ENCODE measurements around the gene WDR47. TPM values are rescaled to one million over a fixed set of nuclear protein-coding genes. Genes with fewer than 3 reads are reported as not detected.

WDR47 gene
- total and polyA plus RNA-seq, 2 of the 8 experiments (the other 6 are each of a cell fraction or from before 2014, with no cell fraction given) = 1.9 to 6.7 TPM

DNA sequence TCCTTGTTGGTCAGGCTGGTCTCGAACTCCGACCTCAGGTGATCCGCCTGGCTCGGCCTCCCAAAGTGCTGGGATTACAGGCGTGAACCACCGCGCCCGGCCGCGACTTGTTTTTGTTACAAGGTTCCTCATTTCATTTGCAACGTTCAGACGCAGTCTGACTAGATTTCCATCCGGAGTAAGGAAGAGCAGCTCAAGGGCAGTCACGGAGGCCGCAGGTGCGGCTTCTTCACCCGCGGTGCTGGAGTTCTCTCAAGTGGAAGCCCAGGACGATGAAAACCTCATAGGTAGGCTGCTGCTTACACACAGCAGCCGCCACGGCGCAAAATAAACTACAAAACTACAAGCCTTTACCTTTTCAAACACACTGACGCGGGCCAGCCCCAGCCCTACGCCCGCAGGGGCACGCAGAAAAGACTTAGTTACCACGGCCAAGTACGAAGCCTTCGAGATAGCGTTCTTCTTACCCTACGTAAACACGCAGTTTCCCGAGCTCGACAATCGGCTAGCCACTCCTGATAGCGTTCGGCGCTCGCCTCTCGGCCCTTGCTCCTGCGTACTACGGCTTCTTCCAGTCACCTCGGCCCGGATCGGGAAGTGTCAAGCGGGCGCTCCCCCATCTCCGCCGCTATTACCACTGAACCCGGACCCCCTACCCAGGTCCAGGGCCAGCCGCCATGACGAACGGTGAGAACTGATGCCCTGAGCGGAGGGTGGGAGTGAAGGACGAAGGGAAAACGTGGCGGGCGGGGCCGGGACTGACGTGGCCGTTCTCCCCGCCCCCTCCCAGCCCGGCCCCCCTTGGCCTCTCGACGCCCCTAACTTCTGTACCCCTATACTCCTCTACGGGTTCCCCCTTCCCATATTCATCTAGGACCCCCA, 48.5 kb upstream of the WDR47 start, which contains the start of gene TMEM167B:
TMEM167B (plus strand) TSS at position 569 of the 882 bp plus-strand sequence; CDS start at position 678, 109 bp downstream.
- H2BK15ac ChIP-seq (ENCODE audit: low read length) = no peak within 1 kb of the TSS
- no peak for FAIRE-seq
- no peak for TF ChIP-seq JUN (IDR thresholded peaks at IDR 0.05; ENCODE audit: low read depth, low read length)
- 0 out of 2 replicates have a peak, but pooled peaks have one; percentile 62 for TF ChIP-seq KDM5A (IDR thresholded peaks at IDR 0.05; ENCODE audit: low read length)
- peak; percentile 99 for TF ChIP-seq RBBP5 (IDR thresholded peaks at IDR 0.05; ENCODE audit: borderline replicate concordance, low read depth, low read length)
- no peak for TF ChIP-seq SIRT6 (IDR thresholded peaks at IDR 0.05; ENCODE audit: low read length)
- TF ChIP-seq SIX5 (IDR thresholded peaks at IDR 0.05; ENCODE audit: low read depth, low read length) = no peak
- TF ChIP-seq HDAC2 (IDR thresholded peaks at IDR 0.05; ENCODE audit: borderline replicate concordance in 1 of 2, low read depth in 2 of 2, low read length in 2 of 2) = no peak
- no peak for TF ChIP-seq SP2 (IDR thresholded peaks at IDR 0.05; ENCODE audit: low read length)
- peak; percentile 54; the same call in 1 of the 2 replicates for TF ChIP-seq TEAD4 (IDR thresholded peaks at IDR 0.05; ENCODE audit: low read depth, low read length)
- TF ChIP-seq GTF2F1 (IDR thresholded peaks at IDR 0.05; ENCODE audit: borderline replicate concordance, low read depth, low read length) = no peak
- TF ChIP-seq CTBP2 (IDR thresholded peaks at IDR 0.05; ENCODE audit: borderline replicate concordance, insufficient read depth, insufficient read length, low read length) = no peak

More for the DNA sequence above, 48.5 kb upstream of the WDR47 start, which contains the start of gene TMEM167B:
- peak within 1 kb of the TSS; percentile 60 for H3K27ac ChIP-seq (ENCODE audit: low read depth, low read length)
- peak within 1 kb of the TSS; percentile 63 to 87 (median 76) for H3K4me3 ChIP-seq (ENCODE audit: extremely low read depth in 1 of 4, insufficient read depth in 2 of 4, low read depth in 3 of 4, low read length in 4 of 4)
- peak within 1 kb of the TSS; percentile 82 for H2AFZ ChIP-seq (ENCODE audit: low read length)
- peak within 1 kb of the TSS; percentile 91 for H4K5ac ChIP-seq (ENCODE audit: insufficient read length, low read depth, low read length)
- H4K91ac ChIP-seq (replicated peaks; ENCODE audit: insufficient read length, low read length) = no peak within 1 kb of the TSS
- peak; percentile 78 to 89 for DNase-seq (ENCODE audit: low read depth in 1 of 2, low spot score in 2 of 2)
- ChIA-PET POLR2A (ENCODE audit: partially characterized antibody) (interaction anchor here (0.7 to 11.9 kb wide), 10 partner anchors 8 to 124 kb away, joined by 3 to 99 read pairs (median 4); partner anchors contain the start of gene TAF13), CTCF (ENCODE audit: partially characterized antibody) (interaction anchor here (0.9 to 3.6 kb wide), 5 partner anchors 9 to 193 kb away, joined by 3 to 20 read pairs (median 3); no protein-coding TSS in a partner anchor)
- peaks cover 0 to 5% (median 0%) of the 10 kb centered on the region in 4 experiments; a peak in 2 of 7 replicates for H3K4me1 ChIP-seq (replicated peaks in 1 of 4; ENCODE audit: control insufficient read depth in 3 of 4, insufficient read depth in 4 of 4, low read length in 3 of 4)
- no peak within 1 kb of the TSS for H2AK5ac ChIP-seq (ENCODE audit: low read depth, low read length)
- H2BK20ac ChIP-seq (ENCODE audit: low read length) = no peak within 1 kb of the TSS; the same call in 1 of the 2 replicates
- no peaks in the 10 kb centered on the region for H3K79me1 ChIP-seq (ENCODE audit: low read depth, low read length)
- no peaks in the 10 kb centered on the region for H3K9me3 ChIP-seq (ENCODE audit: insufficient read depth in 2 of 2, low read depth in 1 of 2, low read length in 1 of 2)
- 0 out of 2 replicates have a peak within 1 kb of the TSS, but pooled peaks have one; percentile 7 for H2BK12ac ChIP-seq (ENCODE audit: low read depth, low read length)
- H4K8ac ChIP-seq (ENCODE audit: extremely low read depth, insufficient read depth, low read length) = peak within 1 kb of the TSS; percentile 75
- no peaks in the 10 kb centered on the region for H3K27me3 ChIP-seq (replicated peaks in 1 of 4; ENCODE audit: control insufficient read depth in 3 of 4, extremely low read depth in 1 of 4, insufficient read depth in 3 of 4, low read length in 3 of 4)
- H3K79me2 ChIP-seq (ENCODE audit: control insufficient read depth in 1 of 2, insufficient read depth in 2 of 2, low read length in 2 of 2) = peaks cover 0 to 16% of the 10 kb centered on the region in 2 experiments; a peak in 3 of 4 replicates
- no peak within 1 kb of the TSS for H3K14ac ChIP-seq (ENCODE audit: insufficient read length)
- H3K9ac ChIP-seq (replicated peaks in 1 of 4; ENCODE audit: extremely low read depth in 1 of 4, low read depth in 3 of 4, low read length in 3 of 4) = peak within 1 kb of the TSS; percentile 40 to 69 (median 64)
- no peak within 1 kb of the TSS for H2BK120ac ChIP-seq (replicated peaks; ENCODE audit: low read depth, low read length)
- no peak within 1 kb of the TSS for H3K23ac ChIP-seq (ENCODE audit: insufficient read length)
- no peak within 1 kb of the TSS for H3K4ac ChIP-seq (replicated peaks; ENCODE audit: insufficient read length, low read depth, low read length)
- H3K56ac ChIP-seq (replicated peaks; ENCODE audit: insufficient read length, low read depth, low read length) = peak within 1 kb of the TSS; percentile 8
- peak within 1 kb of the TSS; percentile 55 to 74 for H3K4me2 ChIP-seq (ENCODE audit: insufficient read depth in 1 of 2, low read depth in 2 of 2, low read length in 2 of 2)
- H2BK5ac ChIP-seq (ENCODE audit: low read depth, low read length) = no peak within 1 kb of the TSS; the same call in 1 of the 2 replicates
- H3K23me2 ChIP-seq (ENCODE audit: low read depth, low read length) = no peaks in the 10 kb centered on the region
- WGBS, 2 experiments (ENCODE audit: extremely low coverage in 1 of 2, insufficient coverage in 1 of 2, insufficient read length in 1 of 2, insufficient replicate concordance in 2 of 2, low coverage in 1 of 2, low lambda C conversion rate in 2 of 2, missing lambda C conversion rate in 1 of 2) = 19% methylated on average over 53 of the region's 67 CpGs; no CpG with 5 or more reads in 1 of the 2 experiments
- H4K20me1 ChIP-seq (replicated peaks in 1 of 2; ENCODE audit: control insufficient read depth in 1 of 2, insufficient read depth in 2 of 2, low read length in 2 of 2) = peaks cover 0 to 2% of the 10 kb centered on the region in 2 experiments
- H3K18ac ChIP-seq (ENCODE audit: extremely low read depth, low read length) = peak within 1 kb of the TSS; percentile 71; the same call in 1 of the 2 replicates
- peaks cover 0 to 7% (median 2%) of the 10 kb centered on the region in 4 experiments; a peak in 3 of 8 replicates for H3K36me3 ChIP-seq (ENCODE audit: control insufficient read depth in 2 of 4, insufficient read depth in 4 of 4, low read length in 3 of 4)
